Thoracic aorta (tissue), 2 donors: Measurements from ENCODE around the gene PPP2R1A. TPM values are rescaled to one million over a fixed set of nuclear protein-coding genes. Genes with fewer than 3 reads are reported as not detected.
A peak's percentile ranks its signal among the peaks of the same experiment; 100 is the strongest.
"Not testable (repeated sequence)": the region's sequence is repeated elsewhere in the genome, so short reads cannot be mapped to it uniquely, and the experiment has no call there.

Experiments used
- ATAC-seq: fragments of 150-250 bp; one replicate; pipeline ENCODE4 v1.8.0; 2017; ENCODE audit warnings: low read depth; ENCODE audit not compliant: insufficient number of reproducible peaks, low FRiP score
- DNase-seq: peaks from one replicate; pipeline ENCODE4 v3.0.0-alpha.2; 2020; ENCODE audit warnings: low spot score
- H3K27ac ChIP-seq, 2 donors: fragments of 200-600 bp; sonication (generic); 1 replicate in 1 of 2; 2 replicates in 1 of 2; pipeline ENCODE4 v1.5.1; 2016; ENCODE audit warnings: mild to moderate bottlenecking in 2 of 2, moderate library complexity in 2 of 2
- H3K27me3 ChIP-seq: fragments of 200-600 bp; sonication (generic); replicated peaks from 2 replicates; pipeline ENCODE4 v1.6.0; 2016; ENCODE audit warnings: mild to moderate bottlenecking; ENCODE audit not compliant: insufficient read depth
- H3K36me3 ChIP-seq: fragments of 200-600 bp; sonication (generic); one replicate; pipeline ENCODE4 v1.5.1; 2016
- H3K4me1 ChIP-seq, 2 donors: fragments of 200-600 bp; sonication (generic); 1 replicate in 1 of 2; 2 replicates in 1 of 2; pipeline versions ENCODE4 v1.5.1 to v1.6.0; 2016; ENCODE audit warnings: low read depth in 2 of 2, mild to moderate bottlenecking in 1 of 2; ENCODE audit not compliant: control insufficient read depth in 1 of 2
- H3K4me3 ChIP-seq: fragments of 200-600 bp; sonication (generic); 2 replicates; pipeline ENCODE4 v1.5.1; 2016; ENCODE audit warnings: mild to moderate bottlenecking
- H3K9me3 ChIP-seq: fragments of 200-600 bp; sonication (generic); 2 replicates; pipeline ENCODE4 v1.5.1; 2016
- CTCF ChIP-seq: fragments of 200-600 bp; sonication (generic); IDR thresholded peaks from one replicate; pipeline ENCODE4 v1.5.1; 2019; ENCODE audit warnings: antibody characterized with exemption
- total RNA-seq, 2 donors: library from RNA; depleted of rRNA; stranded (reverse); fragments of >200 nt; gene quantifications; one replicate each; pipeline versions ENCODE4 v1.1.0 to v1.2.3, GENCODE V29; 2016

Gene PPP2R1A
- total RNA-seq, 2 donors from 2014 or later, result 153 to 252 TPM

- no peak for TF ChIP-seq CTCF
- Histone ChIP-seq H3K36me3 (peaks cover 13% of the 10 kb centered on the region), H3K4me1 (peaks cover 24 to 62% of the 10 kb centered on the region in 2 donors), H3K4me3 (no peak overlapping the region), H3K27ac (no peak overlapping the region), H3K9me3 (no peaks in the 10 kb centered on the region), H3K27me3 (no peaks in the 10 kb centered on the region)
- DNase-seq (no peak), ATAC-seq (no peak)
Observed at GRCh38 chr19:52196256-52196967, 6.6 kb downstream of the PPP2R1A start.

GRCh38 chr19:52197964-52198363, 8.1 kb downstream of the PPP2R1A start:
- Histone ChIP-seq H3K27ac (peak overlapping the region in 1 of 2 donors; percentile 34), H3K4me3 (no peak overlapping the region), H3K9me3 (no peaks in the 10 kb centered on the region), H3K4me1 (peaks cover 12 to 64% of the 10 kb centered on the region in 2 donors), H3K36me3 (peaks cover 24% of the 10 kb centered on the region), H3K27me3 (no peaks in the 10 kb centered on the region)
- no peak for TF ChIP-seq CTCF
- ATAC-seq (no peak), DNase-seq (no peak)

GRCh38 chr19:52198678-52199077, 8.8 kb downstream of the PPP2R1A start:
- no peak for ATAC-seq
- Histone ChIP-seq H3K4me3 (no peak overlapping the region), H3K27ac (peak overlapping the region in 1 of 2 donors; percentile 34), H3K36me3 (peaks cover 30% of the 10 kb centered on the region), H3K4me1 (peaks cover 12 to 66% of the 10 kb centered on the region in 2 donors), H3K27me3 (no peaks in the 10 kb centered on the region), H3K9me3 (no peaks in the 10 kb centered on the region)
- DNase-seq, result no peak
- TF ChIP-seq CTCF, result no peak

- H3K27me3 ChIP-seq, result no peaks in the 10 kb centered on the region
- no peaks in the 10 kb centered on the region for H3K9me3 ChIP-seq
- H3K4me3 ChIP-seq, result peak overlapping the region; percentile 22
- ATAC-seq, result peak; percentile 95
- TF ChIP-seq CTCF, result no peak
- H3K4me1 ChIP-seq, result peaks cover 12 to 59% of the 10 kb centered on the region in 2 donors
- peak; percentile 68 for DNase-seq
- peaks cover 43% of the 10 kb centered on the region for H3K36me3 ChIP-seq
- peak overlapping the region; percentile 70 to 73 for H3K27ac ChIP-seq
Observed at GRCh38 chr19:52200044-52200443, 10.2 kb downstream of the PPP2R1A start.

GRCh38 chr19:52200755-52201391, 11.0 kb downstream of the PPP2R1A start:
- H3K27me3 ChIP-seq, DNase-seq, ATAC-seq, H3K9me3 ChIP-seq: not testable (repeated sequence)
- Histone ChIP-seq H3K4me1 (peaks cover 12 to 51% of the 10 kb centered on the region in 2 donors), H3K36me3 (peaks cover 45% of the 10 kb centered on the region), H3K4me3 (peak overlapping the region; percentile 22), H3K27ac (peak overlapping the region; percentile 70 to 73)
